Progenitor cell of endocrine pancreas (in vitro differentiated cells): ENCODE results near the gene TPCN2. TPM values are rescaled to one million over a fixed set of nuclear protein-coding genes. Genes with fewer than 3 reads are reported as not detected.

ENCODE experiments used
- DNase-seq: peaks from one replicate; pipeline ENCODE4 v3.0.0; 2021; ENCODE audit warnings: low spot score; ENCODE audit not compliant: unreplicated experiment
- H3K27ac Mint-ChIP-seq: 2 replicates; pipeline ENCODE4 v1.8.0; 2021; ENCODE audit warnings: mild to moderate bottlenecking, moderate library complexity, mixed read lengths
- H3K27me3 Mint-ChIP-seq: 2 replicates; pipeline ENCODE4 v1.8.0; 2021; ENCODE audit warnings: mixed read lengths
- H3K36me3 Mint-ChIP-seq: 2 replicates; pipeline ENCODE4 v1.8.0; 2022; ENCODE audit warnings: mixed read lengths; ENCODE audit not compliant: insufficient read depth
- H3K4me1 Mint-ChIP-seq: 2 replicates; pipeline ENCODE4 v1.8.0; 2021; ENCODE audit warnings: low read depth, mixed read lengths
- H3K4me3 Mint-ChIP-seq: 2 replicates; pipeline ENCODE4 v1.8.0; 2021; ENCODE audit warnings: low read depth, mild to moderate bottlenecking, moderate library complexity, mixed read lengths
- H3K9me3 Mint-ChIP-seq: 2 replicates; pipeline ENCODE4 v1.8.0; 2021; ENCODE audit warnings: low read depth, mixed read lengths
- CTCF ChIP-seq: fragments of 200-600 bp; sonication (generic); IDR thresholded peaks from one replicate; pipeline ENCODE4 v1.5.0; 2021; ENCODE audit warnings: antibody characterized with exemption, mild to moderate bottlenecking; ENCODE audit not compliant: unreplicated experiment
- total RNA-seq: library from RNA; stranded (reverse); gene quantifications from 2 replicates; pipeline ENCODE4 v1.2.1, GENCODE V29; 2021

The TPCN2 gene
- total RNA-seq, 1 donor from 2014 or later: 19.7 TPM

- Mint-ChIP-seq H3K9me3 (peaks cover 12% of the 10 kb centered on the region), H3K36me3 (peaks cover 6% of the 10 kb centered on the region), H3K4me1 (peaks cover 20% of the 10 kb centered on the region), H3K27me3 (peaks cover 6% of the 10 kb centered on the region), H3K27ac (peak overlapping the region; percentile 14), H3K4me3 (no peak overlapping the region)
- DNase-seq: no peak
- TF ChIP-seq CTCF: no peak
Observed at GRCh38 chr11:69152733-69153421, 104.1 kb downstream of the TPCN2 start.

- TF ChIP-seq CTCF: no peak
- H3K4me1 Mint-ChIP-seq: peaks cover 20% of the 10 kb centered on the region
- peaks cover 6% of the 10 kb centered on the region for H3K27me3 Mint-ChIP-seq
- H3K27ac Mint-ChIP-seq: peak overlapping the region; percentile 67
- H3K4me3 Mint-ChIP-seq: no peak overlapping the region
- peaks cover 5% of the 10 kb centered on the region for H3K36me3 Mint-ChIP-seq
- H3K9me3 Mint-ChIP-seq: peaks cover 10% of the 10 kb centered on the region
- no peak for DNase-seq
Observed at GRCh38 chr11:69153661-69154060, 104.9 kb downstream of the TPCN2 start.

- Mint-ChIP-seq H3K36me3 (peaks cover 2% of the 10 kb centered on the region), H3K27ac (no peak overlapping the region), H3K9me3 (peaks cover 6% of the 10 kb centered on the region), H3K4me3 (no peak overlapping the region), H3K27me3 (peaks cover 6% of the 10 kb centered on the region), H3K4me1 (peaks cover 20% of the 10 kb centered on the region)
- TF ChIP-seq CTCF: no peak
- no peak for DNase-seq
Observed at GRCh38 chr11:69154211-69154913, 105.6 kb downstream of the TPCN2 start.

- DNase-seq: no peak
- no peak for TF ChIP-seq CTCF
- Mint-ChIP-seq H3K36me3 (peaks cover 2% of the 10 kb centered on the region), H3K27me3 (peaks cover 8% of the 10 kb centered on the region), H3K9me3 (peaks cover 6% of the 10 kb centered on the region), H3K4me1 (peaks cover 20% of the 10 kb centered on the region), H3K4me3 (no peak overlapping the region), H3K27ac (no peak overlapping the region)
Observed at GRCh38 chr11:69154938-69155301, 106.2 kb downstream of the TPCN2 start.

- TF ChIP-seq CTCF: no peak
- Mint-ChIP-seq H3K4me3 (no peak within 1 kb of the TSS), H3K27ac (no peak within 1 kb of the TSS), H3K9me3 (peaks cover 1% of the 10 kb centered on the region), H3K36me3 (no peaks in the 10 kb centered on the region), H3K4me1 (peaks cover 20% of the 10 kb centered on the region), H3K27me3 (peaks cover 8% of the 10 kb centered on the region)
- DNase-seq: no peak
Observed at GRCh38 chr11:69155302-69156234, 106.8 kb downstream of the TPCN2 start, which contains the start of gene SMIM38. Gene SMIM38, plus strand, starts transcription at chr11:69155935. Its CDS starts 1,912 bp downstream, at chr11:69157847.
